Measurements from ENCODE around the gene EIF4E3.

The EIF4E3 gene

GRCh38 chr3:71758091-71758490 is 32.9 kb upstream of the EIF4E3 start:
- H3K4me3 ChIP-seq (ENCODE audit: low read depth, low read length) = no peak overlapping the region
- DNase-seq (ENCODE audit: low read depth, low spot score) = no peak
- POLR2A ChIA-PET = no interaction called here
- CTCF ChIA-PET = interaction anchor here (1.7 kb wide), 1 partner anchor 28 kb away, joined by 7 read pairs; no protein-coding TSS in a partner anchor
- TF ChIP-seq, protein P1, sequence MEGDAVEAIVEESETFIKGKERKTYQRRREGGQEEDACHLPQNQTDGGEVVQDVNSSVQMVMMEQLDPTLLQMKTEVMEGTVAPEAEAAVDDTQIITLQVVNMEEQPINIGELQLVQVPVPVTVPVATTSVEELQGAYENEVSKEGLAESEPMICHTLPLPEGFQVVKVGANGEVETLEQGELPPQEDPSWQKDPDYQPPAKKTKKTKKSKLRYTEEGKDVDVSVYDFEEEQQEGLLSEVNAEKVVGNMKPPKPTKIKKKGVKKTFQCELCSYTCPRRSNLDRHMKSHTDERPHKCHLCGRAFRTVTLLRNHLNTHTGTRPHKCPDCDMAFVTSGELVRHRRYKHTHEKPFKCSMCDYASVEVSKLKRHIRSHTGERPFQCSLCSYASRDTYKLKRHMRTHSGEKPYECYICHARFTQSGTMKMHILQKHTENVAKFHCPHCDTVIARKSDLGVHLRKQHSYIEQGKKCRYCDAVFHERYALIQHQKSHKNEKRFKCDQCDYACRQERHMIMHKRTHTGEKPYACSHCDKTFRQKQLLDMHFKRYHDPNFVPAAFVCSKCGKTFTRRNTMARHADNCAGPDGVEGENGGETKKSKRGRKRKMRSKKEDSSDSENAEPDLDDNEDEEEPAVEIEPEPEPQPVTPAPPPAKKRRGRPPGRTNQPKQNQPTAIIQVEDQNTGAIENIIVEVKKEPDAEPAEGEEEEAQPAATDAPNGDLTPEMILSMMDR (IDR thresholded peaks at IDR 0.05; ENCODE audit: insufficient read depth, low read length, missing control alignments) = no peak

- H3K4me3 ChIP-seq (ENCODE audit: low read depth, low read length) = no peak overlapping the region
- POLR2A ChIA-PET = no interaction called here
- TF ChIP-seq, protein P1 (IDR thresholded peaks at IDR 0.05; ENCODE audit: insufficient read depth, low read length, missing control alignments) = no peak
- no peak for DNase-seq (ENCODE audit: low read depth, low spot score)
- CTCF ChIA-PET = interaction anchor here (0.9 kb wide), 1 partner anchor 23 kb away, joined by 3 read pairs; no protein-coding TSS in a partner anchor
Observed at GRCh38 chr3:71754610-71755253, 29.5 kb upstream of the EIF4E3 start.

DNA sequence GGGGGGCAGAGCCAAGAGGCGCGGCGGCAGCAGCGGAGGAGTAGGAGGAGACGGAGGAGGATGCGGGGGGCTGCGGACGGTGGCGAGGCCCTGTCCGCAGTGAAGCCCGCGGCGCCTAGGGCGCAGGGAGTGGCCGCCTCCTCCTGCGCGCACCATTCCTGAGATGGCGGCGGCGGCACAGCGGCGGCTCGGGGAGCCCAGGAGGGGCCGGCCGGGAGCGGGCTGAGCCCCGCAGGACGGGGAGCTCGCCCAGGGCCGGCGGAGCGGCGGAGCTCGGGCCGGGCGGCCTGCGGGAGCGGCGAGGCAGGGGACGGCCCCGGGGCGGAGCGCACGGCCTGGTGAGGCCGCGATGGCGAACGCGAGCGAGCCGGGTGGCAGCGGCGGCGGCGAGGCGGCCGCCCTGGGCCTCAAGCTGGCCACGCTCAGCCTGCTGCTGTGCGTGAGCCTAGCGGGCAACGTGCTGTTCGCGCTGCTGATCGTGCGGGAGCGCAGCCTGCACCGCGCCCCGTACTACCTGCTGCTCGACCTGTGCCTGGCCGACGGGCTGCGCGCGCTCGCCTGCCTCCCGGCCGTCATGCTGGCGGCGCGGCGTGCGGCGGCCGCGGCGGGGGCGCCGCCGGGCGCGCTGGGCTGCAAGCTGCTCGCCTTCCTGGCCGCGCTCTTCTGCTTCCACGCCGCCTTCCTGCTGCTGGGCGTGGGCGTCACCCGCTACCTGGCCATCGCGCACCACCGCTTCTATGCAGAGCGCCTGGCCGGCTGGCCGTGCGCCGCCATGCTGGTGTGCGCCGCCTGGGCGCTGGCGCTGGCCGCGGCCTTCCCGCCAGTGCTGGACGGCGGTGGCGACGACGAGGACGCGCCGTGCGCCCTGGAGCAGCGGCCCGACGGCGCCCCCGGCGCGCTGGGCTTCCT is 28.8 kb upstream of the EIF4E3 start, which contains the start of gene GPR27:
Gene GPR27, plus strand, starts transcription at position 155 of the 909 bp plus-strand sequence. Its CDS starts 195 bp downstream, at position 350.
- peak within 1 kb of the TSS; percentile 49 for H3K4me3 ChIP-seq (ENCODE audit: low read depth, low read length)
- POLR2A ChIA-PET = no interaction called here
- no peak for DNase-seq (ENCODE audit: low read depth, low spot score)
- CTCF ChIA-PET = no interaction called here
- TF ChIP-seq, protein P1 (IDR thresholded peaks at IDR 0.05; ENCODE audit: insufficient read depth, low read length, missing control alignments) = no peak

GRCh38 chr3:71752831-71753700 is 27.9 kb upstream of the EIF4E3 start:
- H3K4me3 ChIP-seq (ENCODE audit: low read depth, low read length) = no peak overlapping the region
- CTCF ChIA-PET = no interaction called here
- TF ChIP-seq, protein P1 (IDR thresholded peaks at IDR 0.05; ENCODE audit: insufficient read depth, low read length, missing control alignments) = no peak
- DNase-seq (ENCODE audit: low read depth, low spot score) = no peak
- POLR2A ChIA-PET = no interaction called here

DNA sequence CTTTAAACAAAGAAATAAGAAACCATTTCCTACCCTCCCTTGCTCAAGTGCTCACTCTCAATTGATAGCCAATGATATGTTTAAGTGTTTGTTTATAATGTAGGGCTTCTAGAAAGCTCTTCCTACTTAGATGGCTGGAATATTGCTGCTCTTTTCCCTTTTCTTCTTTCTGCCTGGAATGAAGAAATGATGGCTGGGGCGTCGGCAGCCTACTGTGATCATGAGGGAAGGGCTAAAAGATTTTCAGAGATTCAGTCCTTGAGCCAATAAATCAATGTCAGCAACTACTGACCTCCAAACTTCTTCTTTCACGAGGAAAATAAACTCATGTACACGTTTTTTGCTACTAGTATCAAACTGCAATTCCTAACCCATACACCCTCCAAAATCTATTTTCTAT is 26.4 kb upstream of the EIF4E3 start:
- TF ChIP-seq, protein P1 (IDR thresholded peaks at IDR 0.05; ENCODE audit: insufficient read depth, low read length, missing control alignments) = no peak
- no peak overlapping the region for H3K4me3 ChIP-seq (ENCODE audit: low read depth, low read length)
- CTCF ChIA-PET = interaction anchor here (1.0 to 3.1 kb wide), 2 partner anchors 12 to 21 kb away, joined by 3 to 15 read pairs; no protein-coding TSS in a partner anchor
- POLR2A ChIA-PET = no interaction called here
- DNase-seq (ENCODE audit: low read depth, low spot score) = no peak
